Body of pancreas (tissue), 4 donors: ENCODE results near the gene PPP6R2. TPM values are rescaled to one million over a fixed set of nuclear protein-coding genes. Genes with fewer than 3 reads are reported as not detected.

Experiments used
- ATAC-seq: fragments of 150-250 bp; one replicate; pipeline ENCODE4 v1.9.1; 2016
- DNase-seq, 4 donors: peaks; one replicate each; pipeline ENCODE4 v3.0.0-alpha.2; 2019
- H3K27ac ChIP-seq, 4 donors: fragments of 200-600 bp; sonication (generic); 1 replicate in 3 of 4; 2 replicates in 1 of 4; pipeline versions ENCODE4 v1.5.1 to v1.6.1; 2016 to 2019; ENCODE audit warnings: mild to moderate bottlenecking in 1 of 4, mixed read lengths in 1 of 4, moderate library complexity in 1 of 4
- H3K27me3 ChIP-seq, 2 donors: fragments of 200-600 bp; sonication (generic); one replicate each; pipeline ENCODE4 v1.6.0; 2016; ENCODE audit warnings: mild to moderate bottlenecking in 1 of 2
- H3K36me3 ChIP-seq, 2 donors: fragments of 200-600 bp; sonication (generic); replicated peaks in 1 of 2; 2 replicates each; pipeline ENCODE4 v1.5.1; 2016; ENCODE audit warnings: low read depth in 2 of 2; ENCODE audit not compliant: insufficient read depth in 1 of 2
- H3K4me1 ChIP-seq: fragments of 200-600 bp; sonication (generic); one replicate; pipeline ENCODE4 v1.6.0; 2016
- H3K4me3 ChIP-seq, 2 donors: fragments of 200-600 bp; sonication (generic); 1 replicate in 1 of 2; 2 replicates in 1 of 2; pipeline ENCODE4 v1.5.1; 2016 to 2019
- H3K9me3 ChIP-seq, 3 donors: fragments of 200-600 bp; sonication (generic); 1 replicate in 2 of 3; 2 replicates in 1 of 3; pipeline ENCODE4 v1.5.1; 2016
- POLR2A ChIP-seq, 3 donors: fragments of 450-650 bp; IDR thresholded peaks; one replicate each; pipeline ENCODE4 v1.6.1; 2016; ENCODE audit warnings: antibody characterized with exemption in 3 of 3, mild to moderate bottlenecking in 2 of 3
- WGBS, 2 donors: methylation state at CpG; one replicate each; pipeline ENCODE4 v1.1.5; 2017; 5-methylcytosine and 5-hydroxymethylcytosine counted together
- intact Hi-C: fragments of 100-400 bp; cut with DNase I; formaldehyde crosslinking; loops from one replicate; pipeline ENCODE4 v1.15.1; 2023
- total RNA-seq, 2 donors: library from RNA; depleted of rRNA; stranded (reverse); fragments of >200 nt; gene quantifications; one replicate each; pipeline ENCODE4 v1.1.0, GENCODE V29; 2016
- TF ChIP-seq, protein P1 (sequence below), 7 experiments: fragments of 450-650 bp in 4 of 7; fragments of 200-600 bp in 3 of 7; sonication (generic) in 3 of 7; IDR thresholded peaks; one replicate each; pipeline ENCODE4 v1.5.1; 2016 to 2019; ENCODE audit warnings: antibody characterized with exemption in 7 of 7

Gene PPP6R2, protein sequence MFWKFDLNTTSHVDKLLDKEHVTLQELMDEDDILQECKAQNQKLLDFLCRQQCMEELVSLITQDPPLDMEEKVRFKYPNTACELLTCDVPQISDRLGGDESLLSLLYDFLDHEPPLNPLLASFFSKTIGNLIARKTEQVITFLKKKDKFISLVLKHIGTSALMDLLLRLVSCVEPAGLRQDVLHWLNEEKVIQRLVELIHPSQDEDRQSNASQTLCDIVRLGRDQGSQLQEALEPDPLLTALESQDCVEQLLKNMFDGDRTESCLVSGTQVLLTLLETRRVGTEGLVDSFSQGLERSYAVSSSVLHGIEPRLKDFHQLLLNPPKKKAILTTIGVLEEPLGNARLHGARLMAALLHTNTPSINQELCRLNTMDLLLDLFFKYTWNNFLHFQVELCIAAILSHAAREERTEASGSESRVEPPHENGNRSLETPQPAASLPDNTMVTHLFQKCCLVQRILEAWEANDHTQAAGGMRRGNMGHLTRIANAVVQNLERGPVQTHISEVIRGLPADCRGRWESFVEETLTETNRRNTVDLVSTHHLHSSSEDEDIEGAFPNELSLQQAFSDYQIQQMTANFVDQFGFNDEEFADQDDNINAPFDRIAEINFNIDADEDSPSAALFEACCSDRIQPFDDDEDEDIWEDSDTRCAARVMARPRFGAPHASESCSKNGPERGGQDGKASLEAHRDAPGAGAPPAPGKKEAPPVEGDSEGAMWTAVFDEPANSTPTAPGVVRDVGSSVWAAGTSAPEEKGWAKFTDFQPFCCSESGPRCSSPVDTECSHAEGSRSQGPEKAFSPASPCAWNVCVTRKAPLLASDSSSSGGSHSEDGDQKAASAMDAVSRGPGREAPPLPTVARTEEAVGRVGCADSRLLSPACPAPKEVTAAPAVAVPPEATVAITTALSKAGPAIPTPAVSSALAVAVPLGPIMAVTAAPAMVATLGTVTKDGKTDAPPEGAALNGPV
- total RNA-seq = 10 to 100 TPM; 48.8 to 53.4 TPM

DNA sequence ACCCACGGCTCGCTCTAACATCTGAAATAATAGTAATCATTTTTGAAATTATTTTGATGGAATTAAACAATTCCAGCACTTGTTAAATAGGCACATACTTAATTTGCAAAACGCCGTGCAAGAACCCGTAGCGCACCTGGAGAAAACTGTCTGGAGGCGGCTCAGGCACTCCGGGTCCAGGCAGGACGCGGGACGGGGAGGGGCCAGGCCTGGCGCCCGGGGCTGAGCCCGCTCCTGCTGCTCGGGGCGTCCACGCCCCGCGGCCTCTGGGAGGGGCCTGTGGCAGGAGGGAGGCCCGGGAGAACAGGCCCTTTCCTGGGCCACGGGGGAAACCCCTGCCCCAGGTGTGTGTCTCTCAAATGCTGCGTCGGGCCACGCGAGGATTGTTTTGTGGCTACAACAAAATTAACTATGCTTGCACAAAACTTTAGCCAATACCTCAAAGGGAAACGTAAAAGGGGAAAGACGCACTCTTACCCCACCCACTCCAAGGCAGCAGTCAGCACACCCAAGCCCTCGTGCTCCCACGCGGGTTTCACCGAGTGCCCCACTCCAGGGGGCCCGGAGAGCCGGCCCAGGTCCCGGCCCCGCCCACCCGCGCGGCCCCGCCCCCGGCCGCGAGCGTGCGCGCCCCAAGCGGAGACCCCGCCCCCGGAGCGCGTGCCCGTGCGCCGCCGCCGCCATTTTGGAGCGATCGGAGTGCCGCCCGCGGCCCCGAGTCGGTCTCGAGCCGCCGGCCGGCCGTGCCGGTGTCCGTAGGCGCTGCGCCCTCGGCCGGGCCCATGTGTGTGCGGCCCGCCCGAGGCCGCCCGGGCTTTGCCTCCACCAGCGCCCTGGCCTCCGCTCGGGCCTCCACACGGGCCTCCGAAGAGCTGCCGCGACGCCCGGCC, at the start of gene PPP6R2:
TSS of gene PPP6R2 (plus strand) at position 677 of the 890 bp plus-strand sequence. CDS start 50,582 bp downstream, outside the sequence.
- peak; percentile 93 for ATAC-seq
- WGBS, 2 donors = 0% methylated on average over 9 to 87 of the region's 87 CpGs
- TF ChIP-seq, protein P1, sequence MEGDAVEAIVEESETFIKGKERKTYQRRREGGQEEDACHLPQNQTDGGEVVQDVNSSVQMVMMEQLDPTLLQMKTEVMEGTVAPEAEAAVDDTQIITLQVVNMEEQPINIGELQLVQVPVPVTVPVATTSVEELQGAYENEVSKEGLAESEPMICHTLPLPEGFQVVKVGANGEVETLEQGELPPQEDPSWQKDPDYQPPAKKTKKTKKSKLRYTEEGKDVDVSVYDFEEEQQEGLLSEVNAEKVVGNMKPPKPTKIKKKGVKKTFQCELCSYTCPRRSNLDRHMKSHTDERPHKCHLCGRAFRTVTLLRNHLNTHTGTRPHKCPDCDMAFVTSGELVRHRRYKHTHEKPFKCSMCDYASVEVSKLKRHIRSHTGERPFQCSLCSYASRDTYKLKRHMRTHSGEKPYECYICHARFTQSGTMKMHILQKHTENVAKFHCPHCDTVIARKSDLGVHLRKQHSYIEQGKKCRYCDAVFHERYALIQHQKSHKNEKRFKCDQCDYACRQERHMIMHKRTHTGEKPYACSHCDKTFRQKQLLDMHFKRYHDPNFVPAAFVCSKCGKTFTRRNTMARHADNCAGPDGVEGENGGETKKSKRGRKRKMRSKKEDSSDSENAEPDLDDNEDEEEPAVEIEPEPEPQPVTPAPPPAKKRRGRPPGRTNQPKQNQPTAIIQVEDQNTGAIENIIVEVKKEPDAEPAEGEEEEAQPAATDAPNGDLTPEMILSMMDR (IDR thresholded peaks at IDR 0.05) = peak in 1 of 7 experiments; percentile 3
- peak in 2 of 3 donors; percentile 27 to 31 for TF ChIP-seq POLR2A (IDR thresholded peaks at IDR 0.05)

DNA sequence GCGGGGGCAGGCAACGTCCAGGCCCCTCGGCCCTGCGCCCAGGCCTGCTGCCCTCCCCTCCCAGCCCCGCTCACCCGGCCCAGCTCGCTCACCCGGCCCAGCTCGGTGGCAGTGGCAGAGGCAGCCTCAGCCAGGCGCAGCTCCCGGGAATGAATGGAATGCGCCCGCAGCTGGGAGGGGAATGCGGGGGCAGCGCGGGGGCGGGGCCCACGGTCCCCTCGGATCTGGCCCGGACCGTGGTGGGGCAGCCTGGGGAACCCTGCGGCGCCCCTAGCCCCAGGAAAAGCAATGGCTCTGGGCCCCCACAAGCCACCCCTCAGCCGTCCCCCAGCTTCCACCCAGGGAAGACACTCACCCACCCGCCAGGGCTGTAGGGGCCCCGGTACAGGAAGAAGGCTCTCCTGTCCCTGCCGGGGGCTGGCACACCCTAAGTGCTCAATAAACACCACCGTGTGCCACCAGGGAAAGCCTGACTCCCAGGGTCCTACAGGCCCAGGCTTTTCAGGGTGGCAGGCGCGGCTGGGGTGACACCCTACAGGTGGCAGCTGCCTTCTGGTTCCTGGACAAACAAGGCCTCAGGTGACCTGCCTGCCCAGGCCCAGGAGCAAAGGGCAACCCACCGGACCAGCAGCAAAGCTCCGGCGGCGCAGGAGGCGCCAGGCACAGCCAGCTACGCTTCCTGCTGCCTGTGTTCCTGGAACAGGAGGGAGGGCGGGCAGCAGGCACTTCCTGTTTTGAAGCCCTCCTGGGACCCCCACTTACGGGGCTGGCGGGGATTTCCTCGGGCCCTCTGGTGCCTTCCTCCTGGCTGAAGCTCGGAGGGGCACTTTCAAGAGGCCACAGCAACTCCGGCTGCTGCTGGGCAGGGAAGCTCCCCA, 49.4 kb upstream of the PPP6R2 start:
- 16 to 70% methylated on average over 2 to 42 of the region's 42 CpGs for WGBS, 2 donors
- H3K4me1 ChIP-seq = peaks cover 70% of the 10 kb centered on the region
- no peaks in the 10 kb centered on the region for H3K9me3 ChIP-seq
- peaks cover 4 to 10% of the 10 kb centered on the region in 2 donors for H3K36me3 ChIP-seq
- no peak overlapping the region for H3K4me3 ChIP-seq
- H3K27me3 ChIP-seq = no peaks in the 10 kb centered on the region
- DNase-seq = peak; percentile 60 to 82 (median 76)
- peak; percentile 80 for ATAC-seq
- peak overlapping the region; percentile 76 to 89 (median 82) for H3K27ac ChIP-seq
- TF ChIP-seq, protein P1 (IDR thresholded peaks at IDR 0.05) = peak in 2 of 7 experiments; percentile 5 to 9
- TF ChIP-seq POLR2A (IDR thresholded peaks at IDR 0.05) = peak in 2 of 3 donors; percentile 37 to 40
- intact Hi-C loops = no loop called here

More for the DNA sequence above, at the start of gene PPP6R2:
- Histone ChIP-seq H3K27me3 (no peaks in the 10 kb centered on the region), H3K9me3 (no peaks in the 10 kb centered on the region), H3K4me3 (peak within 1 kb of the TSS; percentile 63 to 92), H3K36me3 (no peaks in the 10 kb centered on the region), H3K27ac (peak within 1 kb of the TSS; percentile 56 to 82 (median 80)), H3K4me1 (peaks cover 19% of the 10 kb centered on the region)
- peak; percentile 80 to 88 (median 86) for DNase-seq
- intact Hi-C loops = no loop called here

DNA sequence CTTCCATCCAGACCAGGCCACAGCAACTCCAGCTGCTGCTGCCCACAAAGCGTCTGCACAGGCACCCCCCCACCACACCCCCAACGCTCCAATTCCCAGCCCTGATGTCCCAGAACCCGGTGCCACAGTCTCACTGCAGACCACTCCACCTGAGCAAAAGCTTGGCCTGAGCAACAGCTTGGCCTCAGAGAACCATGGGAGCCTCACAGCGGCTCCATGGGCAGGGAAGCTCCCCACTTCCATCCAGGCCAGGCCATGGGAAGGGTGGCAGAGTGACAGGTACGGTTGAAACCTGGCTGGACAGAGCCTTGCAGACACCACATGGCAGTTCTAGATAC, 48.8 kb upstream of the PPP6R2 start:
- TF ChIP-seq, protein P1 (IDR thresholded peaks at IDR 0.05) = no peak
- no peak for TF ChIP-seq POLR2A (IDR thresholded peaks at IDR 0.05)
- peaks cover 0 to 7% of the 10 kb centered on the region in 2 donors for H3K36me3 ChIP-seq
- intact Hi-C loops = no loop called here
- H3K27me3 ChIP-seq = no peaks in the 10 kb centered on the region
- no peak for DNase-seq
- H3K9me3 ChIP-seq = no peaks in the 10 kb centered on the region
- peak overlapping the region; percentile 76 to 89 (median 82) for H3K27ac ChIP-seq
- 51% methylated on average over 5 of the region's 5 CpGs; no CpG with 5 or more reads in 1 of the 2 donors for WGBS, 2 donors
- no peak for ATAC-seq
- H3K4me3 ChIP-seq = no peak overlapping the region
- H3K4me1 ChIP-seq = peaks cover 73% of the 10 kb centered on the region
